ENCODE measurements around the gene TTC14.

Gene TTC14

GRCh38 chr3:180631317-180631716 lies 29.4 kb downstream of the TTC14 start:
- no peak for DNase-seq

DNA sequence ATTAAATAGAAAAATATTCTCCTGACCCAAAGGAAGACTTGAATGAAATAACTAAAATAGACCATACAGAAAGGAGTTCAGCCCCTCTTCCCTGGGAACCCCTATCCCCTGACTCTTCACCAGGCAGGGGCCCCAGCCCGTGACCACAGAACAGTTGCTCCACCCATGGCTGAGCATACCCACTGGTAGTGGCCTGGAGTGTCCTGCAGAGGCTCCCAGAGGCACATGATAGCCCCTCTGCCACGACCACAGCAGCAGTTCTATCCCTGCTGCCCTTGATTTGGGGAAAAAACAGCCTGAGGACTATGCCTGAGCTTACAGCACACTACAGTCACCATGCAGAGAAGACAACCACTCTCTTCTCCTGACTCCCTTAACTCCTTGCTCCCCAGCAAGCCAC lies 31.8 kb downstream of the TTC14 start:
- DNase-seq, result no peak

DNA sequence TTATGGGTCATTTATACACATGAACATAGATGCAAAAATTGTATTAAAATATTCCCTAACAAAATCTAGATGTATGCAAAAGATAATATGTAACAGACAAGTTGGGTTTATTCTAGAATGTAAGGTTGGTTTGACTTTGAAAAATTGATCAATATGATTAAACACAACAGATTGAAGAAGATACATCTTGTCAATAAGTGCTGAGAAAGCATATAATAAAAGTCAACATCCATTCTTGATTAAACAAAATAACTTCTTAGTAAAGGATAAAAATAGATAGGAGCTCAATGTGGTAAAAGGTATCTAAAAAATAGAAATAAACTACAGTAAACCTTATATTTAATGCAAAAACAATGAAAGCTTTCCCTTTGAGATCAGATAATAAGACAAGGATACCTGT lies 39.0 kb downstream of the TTC14 start:
- no peak for DNase-seq

DNA sequence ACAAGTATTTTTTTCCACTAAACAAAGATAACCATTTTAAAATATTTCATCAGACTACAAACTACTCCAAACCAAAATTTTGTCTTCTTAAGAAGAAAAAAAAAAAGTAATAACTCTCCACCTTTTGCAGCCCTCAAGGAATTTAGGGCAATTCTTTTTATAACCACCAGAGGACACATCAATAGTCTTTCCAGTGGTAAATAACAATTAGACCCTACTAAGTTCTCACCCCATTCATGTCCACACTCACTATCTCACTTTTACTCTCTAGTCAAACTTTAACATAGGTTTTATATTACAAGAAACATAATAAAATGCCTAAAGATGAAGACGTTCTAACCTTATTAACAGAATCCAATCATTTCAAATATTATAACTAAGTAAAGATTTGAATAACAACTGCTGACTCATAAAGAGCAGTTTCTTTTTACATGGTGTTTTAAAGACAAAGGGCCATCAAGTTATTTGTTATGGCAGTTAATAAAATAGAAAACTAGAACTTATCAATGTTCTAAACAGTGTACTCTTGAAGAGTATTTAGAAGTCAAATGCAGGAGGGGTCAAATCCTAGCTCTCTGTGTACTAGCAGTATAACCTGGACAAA lies 44.3 kb downstream of the TTC14 start:
- no peak for DNase-seq

DNA sequence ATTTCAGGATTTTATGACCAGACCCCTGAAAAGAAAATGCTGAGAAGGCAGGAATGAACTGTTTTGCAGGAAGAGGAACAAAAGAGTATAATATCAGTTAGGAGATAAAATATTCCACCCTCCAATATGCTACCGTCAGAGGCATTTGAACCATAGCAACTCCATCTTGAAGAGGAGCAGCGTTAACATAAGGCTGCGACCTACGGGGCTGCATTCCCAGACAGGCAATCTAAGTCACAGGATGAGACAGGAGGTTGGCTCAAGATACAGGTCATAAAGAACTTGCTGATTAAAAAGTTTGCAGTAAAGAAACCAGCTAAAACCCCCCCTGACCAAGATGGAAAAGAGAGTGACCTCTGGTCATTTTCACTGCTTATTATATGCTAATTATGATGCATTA lies 54.4 kb downstream of the TTC14 start:
- no peak for DNase-seq

GRCh38 chr3:180657094-180657493 lies 55.1 kb downstream of the TTC14 start:
- DNase-seq, result no peak
